DMS79 treated with DMSO at 0.1 percent for 48 hours (cell line): ENCODE measurements around the gene LDB2.

Experiments used
- DNase-seq: peaks from one replicate; lab custom pipeline; 2025; lab: John Stamatoyannopoulos, UW

LDB2 gene

DNA sequence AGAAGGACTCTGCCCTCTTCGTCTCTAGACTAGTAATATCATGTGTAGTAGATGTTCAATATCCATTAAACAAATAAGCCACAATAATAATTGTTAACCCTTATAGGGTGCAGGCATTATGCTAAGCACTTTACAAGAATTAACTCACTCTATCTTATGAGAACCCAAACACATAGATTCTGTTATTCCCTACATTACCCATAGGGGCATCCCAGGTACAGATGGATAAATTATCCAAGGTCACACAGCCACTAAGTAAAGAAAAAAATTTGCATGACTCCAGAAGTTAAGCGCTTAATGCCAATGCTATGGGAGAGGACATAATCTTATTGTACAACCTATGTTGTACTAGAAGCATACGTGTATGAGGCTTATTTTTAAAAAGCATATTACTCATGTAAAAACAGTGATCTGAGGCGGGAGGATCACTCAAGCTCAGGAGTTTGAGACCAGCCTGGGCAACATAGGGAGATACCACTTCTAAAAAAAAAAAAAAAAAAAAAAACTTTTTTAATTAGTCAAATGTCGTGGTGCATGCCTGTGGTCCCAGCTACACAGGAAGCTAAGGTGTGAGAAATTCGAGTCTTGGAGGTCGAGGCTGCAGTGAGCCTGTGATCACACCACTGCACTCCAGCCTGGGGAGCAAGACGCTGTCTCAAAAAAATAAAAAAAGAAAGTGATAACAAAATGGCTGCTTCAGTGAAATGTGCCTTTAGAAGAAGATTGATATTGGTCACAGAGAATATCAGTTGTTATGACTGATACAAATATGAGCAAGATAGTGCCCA, 13.6 kb downstream of the LDB2 start:
- DNase-seq, result no peak

DNA sequence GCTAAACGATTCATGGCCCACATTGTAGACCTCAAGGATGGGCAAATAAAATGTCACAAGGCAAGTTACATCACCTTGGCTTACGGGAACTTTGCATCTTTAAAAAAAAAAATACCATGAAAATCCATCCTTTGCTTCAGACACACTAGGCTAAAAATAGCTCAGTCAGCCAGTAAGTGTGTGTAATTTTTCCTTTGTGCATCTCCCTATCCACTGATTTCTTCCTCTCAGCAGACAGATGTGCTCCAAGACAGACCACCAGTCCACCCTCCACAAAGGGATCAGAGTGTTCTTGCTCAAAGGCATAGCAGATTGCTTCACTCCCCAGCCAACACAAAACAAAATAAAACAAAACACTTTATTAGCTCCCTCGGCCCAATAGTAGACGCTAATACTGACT, 14.6 kb downstream of the LDB2 start:
- no peak for DNase-seq

DNA sequence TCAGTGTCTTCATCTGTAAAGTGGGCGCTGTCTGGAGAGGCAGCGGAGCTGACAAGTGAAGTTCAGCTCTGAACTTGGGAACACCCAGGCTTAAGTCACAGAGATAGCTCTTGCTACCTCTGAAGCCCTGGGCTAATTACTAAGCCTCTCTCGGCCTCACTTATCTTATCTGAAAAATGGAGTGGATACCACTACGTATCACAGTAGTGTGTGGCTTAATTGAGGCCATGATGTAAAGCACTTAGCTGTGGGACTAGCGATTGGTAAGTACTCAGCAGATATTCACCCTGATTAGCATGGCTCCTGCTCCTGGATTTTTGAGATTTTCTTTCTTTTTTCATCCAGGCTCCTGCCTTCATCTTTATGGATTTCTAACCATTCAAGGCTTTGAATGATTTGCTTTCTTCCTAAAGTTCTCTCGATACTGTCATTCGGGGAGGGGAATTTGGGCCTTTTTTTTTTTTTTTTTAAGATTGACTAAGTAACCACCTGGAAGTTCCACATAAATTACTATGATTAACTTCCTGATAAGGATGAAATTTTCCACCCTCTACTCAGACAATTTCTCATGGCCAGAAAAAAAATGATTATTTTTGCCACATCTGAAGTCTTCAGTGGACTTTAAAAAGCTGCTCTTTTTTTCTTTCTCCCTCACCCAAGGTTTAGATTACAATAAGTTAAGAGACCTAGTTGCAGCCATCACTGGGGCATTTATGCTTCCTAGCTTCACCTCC, 17.1 kb downstream of the LDB2 start:
- no peak for DNase-seq

DNA sequence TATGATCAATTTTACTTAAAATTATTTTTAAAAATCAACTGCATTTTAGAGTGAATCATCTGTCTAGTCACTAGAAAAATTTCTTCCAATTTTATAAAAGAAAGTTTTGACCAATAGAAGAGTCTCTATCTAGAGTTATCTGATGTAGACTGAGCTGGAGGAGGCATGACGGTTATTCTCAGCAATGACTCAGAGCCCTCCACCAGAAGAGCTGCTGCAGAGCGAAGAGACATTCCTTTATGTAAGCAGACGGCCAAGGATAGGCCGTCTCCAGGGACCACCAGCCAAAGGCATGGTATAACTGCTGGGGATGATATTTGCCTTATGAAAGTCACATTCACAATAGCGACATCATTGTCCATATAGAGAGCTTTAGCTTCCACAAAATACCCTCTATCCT, 23.0 kb downstream of the LDB2 start:
- DNase-seq, result no peak

DNA sequence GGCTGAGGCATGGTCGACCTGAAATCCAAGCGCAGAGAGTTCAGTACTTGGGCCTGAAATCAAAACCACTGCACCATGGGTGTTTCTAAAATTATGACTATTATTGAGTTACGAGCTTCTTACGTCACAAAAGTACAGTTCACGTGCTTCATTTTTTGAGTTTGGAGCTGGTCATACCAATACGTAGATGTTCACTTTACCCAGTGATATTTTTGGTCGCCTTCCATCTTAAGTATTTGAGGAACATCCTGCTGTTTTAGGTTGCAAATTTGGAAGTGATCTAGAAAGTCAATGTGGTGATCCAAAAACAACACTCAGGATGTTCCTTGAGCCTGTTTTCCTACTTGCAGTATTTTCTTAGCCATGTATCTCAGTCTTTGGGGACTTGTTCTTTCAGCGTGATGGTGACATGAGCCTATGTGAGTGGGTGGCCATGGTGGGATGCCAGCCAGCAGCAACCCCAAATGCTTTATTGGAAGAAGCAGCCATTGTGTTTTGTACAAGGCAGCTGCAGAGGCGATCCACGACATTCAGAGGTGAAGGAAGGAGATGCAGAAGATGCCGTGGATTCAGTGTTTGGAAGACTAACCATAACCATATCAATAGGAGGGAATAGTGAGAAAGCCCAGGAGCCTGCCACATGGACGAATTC, 28.7 kb downstream of the LDB2 start:
- DNase-seq, result no peak

DNA sequence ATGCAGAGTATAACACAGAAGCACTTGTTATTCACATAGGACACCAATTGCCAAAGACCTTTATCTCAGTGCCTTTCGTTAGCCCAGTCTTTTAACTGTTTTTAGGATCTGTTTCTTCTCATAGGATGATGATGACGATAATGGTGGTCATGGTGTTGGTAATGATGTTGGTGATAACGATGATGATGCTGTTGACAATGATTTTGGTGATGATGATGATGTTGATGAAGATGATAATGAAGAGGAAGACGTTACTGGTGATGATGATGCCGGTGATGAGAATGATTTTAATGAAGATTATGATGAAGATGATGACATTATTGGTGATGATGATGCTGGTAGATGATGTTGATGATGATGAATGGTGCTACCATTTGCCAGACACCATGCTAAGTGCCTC, 29.8 kb downstream of the LDB2 start:
- DNase-seq, result no peak

DNA sequence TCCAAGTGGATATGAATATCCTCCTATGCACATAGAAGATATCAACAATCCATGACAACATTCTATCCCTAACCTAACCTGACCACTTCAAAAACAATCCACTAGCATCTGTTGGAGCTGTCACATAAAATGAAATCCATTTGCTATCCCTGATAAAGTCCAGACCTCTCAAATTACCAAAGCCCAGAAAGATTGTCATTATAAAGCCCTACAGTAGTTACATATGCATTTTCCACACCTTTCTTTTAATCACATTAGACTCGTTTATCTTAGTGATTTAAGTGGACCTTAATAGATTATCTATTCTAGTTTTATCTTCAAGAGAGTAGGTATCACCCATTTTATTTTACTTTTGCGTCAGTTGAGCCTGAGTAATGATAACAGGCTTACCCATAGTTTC, 30.6 kb downstream of the LDB2 start:
- no peak for DNase-seq

DNA sequence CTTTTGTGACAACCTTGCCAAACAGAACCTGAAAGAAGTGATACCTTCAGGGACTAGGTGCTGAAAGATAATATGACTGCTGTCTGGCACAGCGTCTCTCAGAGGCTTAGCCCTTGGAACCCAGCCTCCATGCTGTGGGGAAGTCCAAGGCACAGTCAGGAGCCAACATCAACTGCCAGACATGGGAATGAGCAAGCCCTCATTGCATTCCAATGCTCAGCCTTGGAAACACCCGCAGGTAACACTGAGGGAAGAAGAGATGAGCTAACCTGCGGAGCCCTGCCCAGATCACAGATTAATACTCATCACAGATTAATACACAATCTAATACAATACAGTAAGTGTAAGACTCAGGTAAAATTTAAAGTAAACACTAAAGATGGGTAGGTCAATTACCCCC, 31.5 kb downstream of the LDB2 start:
- DNase-seq, result no peak

DNA sequence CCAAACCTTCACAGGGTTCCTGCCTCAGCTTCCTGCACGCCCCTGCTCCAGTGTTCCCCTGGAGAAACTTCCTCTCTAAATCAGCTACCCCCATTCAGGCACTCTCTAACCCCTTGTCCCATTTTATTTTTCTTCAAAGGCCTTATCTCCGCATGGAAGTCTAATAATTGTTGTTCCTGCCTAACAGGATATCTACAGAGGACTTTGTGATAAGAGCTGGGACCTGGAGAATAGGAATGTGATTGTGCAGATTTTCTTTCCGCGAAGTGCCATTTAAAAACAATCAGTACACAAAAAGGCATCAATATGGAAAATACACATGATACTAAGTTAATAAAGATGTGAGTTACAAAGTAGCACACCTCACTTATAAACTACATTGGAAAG, 32.6 kb downstream of the LDB2 start:
- DNase-seq, result no peak

DNA sequence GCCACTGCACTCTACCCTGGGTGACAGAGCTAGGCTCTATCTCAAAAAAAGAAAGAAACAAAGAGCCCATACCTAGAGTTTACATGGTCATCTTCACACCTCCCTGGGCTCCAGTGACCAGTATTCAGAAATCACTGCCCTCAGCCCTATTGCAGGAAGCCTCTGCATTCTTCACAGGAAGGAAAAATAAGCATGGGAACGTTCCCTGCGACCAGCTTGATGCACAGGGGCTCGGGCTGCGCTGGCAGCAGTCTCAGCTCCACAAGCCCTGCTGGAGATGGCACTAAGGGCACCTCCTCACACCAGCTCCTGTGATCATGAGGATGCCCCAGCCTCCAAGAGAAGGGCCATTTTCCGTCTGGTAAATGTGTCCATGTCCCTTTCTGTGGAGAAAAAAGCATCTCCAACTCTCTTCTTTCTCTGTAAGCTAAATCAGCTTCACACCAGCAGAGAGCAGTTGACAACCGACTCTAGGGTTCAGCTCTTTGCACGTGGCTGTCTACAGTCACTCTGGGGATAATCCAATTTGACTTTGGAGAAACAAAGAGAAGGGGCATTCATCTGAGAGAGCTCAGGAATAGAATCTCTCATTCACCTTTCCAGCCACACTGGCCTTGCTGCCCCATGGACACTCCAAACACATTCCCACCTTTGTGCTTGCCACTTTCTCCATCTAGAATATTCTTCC, 33.1 kb downstream of the LDB2 start:
- no peak for DNase-seq

DNA sequence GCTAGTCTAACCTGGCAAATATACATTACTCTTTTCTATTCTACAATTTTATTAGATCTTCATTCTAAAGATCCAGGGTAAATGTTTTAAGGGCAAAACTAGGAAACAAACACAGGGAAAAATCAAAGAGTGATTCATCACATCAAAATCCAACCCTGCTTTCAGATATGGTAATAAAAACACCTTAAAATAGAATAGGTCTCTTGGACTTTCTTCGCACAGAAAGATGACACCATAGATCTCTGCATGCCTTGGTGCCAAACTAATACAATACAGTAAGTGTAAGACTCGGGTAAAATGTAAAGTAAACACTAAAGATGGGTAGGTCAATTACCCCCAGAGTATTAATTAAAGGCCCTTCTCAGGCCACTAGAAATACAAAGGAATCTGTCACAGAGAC, 34.2 kb downstream of the LDB2 start:
- DNase-seq, result no peak

DNA sequence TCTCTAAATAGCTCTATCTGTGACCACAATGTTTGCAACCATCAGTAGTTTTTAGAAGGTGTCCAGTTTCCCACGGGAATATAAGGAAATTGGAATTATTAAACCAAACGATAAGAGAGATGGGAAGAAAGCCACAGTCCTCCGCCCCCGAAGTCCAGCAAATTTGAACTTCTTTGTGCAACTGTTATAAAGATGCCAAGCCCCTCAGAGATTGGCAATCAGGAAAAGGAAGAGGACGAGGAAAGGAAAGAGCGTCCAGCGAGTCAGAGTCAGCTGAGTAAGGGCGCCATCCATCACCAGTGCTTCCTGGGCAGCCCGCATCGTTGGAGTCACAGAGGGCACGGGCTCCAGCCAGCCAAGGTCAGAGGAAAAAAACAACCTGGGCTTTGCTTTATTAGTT, 35.7 kb downstream of the LDB2 start:
- no peak for DNase-seq

DNA sequence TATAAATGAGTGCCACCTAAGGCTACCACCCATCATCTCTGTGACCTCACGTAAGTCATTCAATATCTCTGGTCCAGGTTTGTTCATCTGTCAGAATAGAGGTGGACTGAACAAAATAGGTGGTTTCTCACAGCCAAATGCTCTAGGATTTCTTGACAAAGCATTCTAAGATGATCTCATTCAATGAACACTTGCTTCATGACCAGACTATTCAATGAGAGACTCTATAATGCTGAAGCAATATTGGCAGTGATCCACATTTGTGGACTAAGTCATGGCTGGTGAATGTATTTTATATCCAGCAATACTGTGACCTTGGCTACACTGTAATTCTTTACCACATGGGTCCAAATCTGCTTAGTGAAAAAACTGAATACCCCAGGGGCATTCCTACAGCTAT, 37.9 kb downstream of the LDB2 start:
- no peak for DNase-seq

DNA sequence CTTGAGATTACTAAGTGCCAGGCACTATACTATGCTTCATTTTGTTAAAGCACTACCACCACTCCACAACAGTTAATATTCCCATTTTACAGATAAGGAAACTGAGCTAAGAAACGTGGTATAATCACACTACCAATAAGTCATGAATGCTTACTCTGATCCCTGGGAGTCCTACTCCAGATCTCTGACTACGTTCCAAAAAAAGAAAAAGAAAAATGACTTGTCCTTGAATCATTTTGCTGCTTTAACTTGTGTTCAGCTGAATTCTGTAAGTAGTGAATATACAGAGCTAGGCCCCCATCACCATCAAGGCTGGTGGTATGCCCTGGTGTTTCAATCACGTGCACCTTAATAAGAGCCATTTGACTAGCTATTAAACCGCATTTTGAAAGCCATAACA, 39.4 kb downstream of the LDB2 start:
- no peak for DNase-seq

DNA sequence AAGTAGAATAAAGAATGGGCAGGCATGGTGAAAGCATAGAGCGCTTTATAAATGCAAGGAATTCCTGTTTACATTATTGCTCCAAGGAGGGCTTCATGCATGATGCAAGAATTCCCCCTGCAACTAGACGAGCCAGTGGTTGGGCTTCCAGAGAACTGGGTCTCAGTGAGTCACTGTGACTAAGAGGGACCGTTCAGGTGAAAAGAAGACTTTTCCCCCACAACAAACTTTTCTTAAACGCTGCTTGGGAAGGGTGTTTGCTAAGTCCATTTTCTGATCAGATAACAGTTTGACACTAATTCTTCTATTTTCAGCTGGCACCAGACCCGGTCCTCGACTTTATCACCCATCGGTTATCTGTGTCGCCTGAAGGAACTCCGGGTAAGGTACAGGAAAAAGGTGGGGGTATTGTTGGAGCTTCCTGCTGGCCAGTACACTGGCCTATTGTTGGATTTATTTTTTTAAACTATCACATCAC, 40.1 kb downstream of the LDB2 start:
- DNase-seq, result no peak

DNA sequence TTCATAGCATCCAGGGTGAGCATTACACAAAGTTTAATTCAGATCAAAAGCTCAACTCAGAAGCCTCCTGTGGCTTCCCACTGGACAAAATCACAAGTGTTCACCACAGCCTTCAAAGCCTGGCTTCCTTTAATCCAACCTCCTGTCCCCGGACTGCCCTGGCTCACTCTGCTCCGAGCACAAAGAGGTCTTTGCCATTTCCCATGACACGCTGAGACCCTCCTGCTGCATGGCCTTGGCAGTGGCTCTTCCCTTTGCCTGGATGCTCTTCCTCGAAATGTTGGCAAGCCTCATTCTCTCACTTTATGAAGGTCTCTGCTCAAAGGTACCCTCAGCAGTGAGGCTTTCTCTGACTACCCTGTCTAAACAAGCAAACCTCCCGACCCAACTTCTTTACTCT, 41.0 kb downstream of the LDB2 start:
- DNase-seq, result no peak

DNA sequence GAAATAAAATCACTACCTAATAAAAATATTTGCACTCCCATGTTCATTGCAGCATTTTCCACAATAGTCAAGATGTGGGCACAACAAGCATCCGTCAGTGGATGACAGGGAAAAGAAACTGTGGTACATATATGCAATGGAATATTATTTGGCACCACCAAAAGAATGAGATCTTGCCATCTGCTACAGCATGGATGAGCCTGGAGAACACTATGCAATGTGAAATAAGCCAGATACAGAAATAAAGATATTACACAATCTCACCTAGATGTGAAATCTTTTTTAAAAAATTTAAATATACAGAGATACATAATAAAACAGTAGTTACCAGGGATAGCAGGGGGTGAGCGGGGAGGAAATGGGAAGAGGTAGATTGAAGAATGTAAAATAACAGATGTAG, 44.8 kb downstream of the LDB2 start:
- no peak for DNase-seq

DNA sequence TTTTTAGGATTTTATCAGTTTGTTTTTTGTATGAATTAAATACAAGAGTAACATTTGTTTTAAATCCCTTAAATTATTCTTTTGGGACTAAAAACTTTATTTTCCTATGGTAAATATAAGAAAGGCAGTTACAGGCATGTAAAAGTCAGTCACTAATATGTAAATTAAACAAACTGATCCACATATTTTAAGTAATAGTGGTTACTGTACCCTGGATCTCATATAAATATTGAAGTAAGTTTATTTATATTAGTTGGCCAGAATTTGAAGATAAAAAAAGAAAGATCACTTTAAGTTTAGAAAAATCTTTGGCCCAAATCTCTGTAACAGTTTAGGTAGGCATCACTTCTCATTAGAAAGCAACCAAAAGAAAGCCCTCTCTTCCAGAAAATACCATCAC, 45.8 kb downstream of the LDB2 start:
- DNase-seq, result no peak

DNA sequence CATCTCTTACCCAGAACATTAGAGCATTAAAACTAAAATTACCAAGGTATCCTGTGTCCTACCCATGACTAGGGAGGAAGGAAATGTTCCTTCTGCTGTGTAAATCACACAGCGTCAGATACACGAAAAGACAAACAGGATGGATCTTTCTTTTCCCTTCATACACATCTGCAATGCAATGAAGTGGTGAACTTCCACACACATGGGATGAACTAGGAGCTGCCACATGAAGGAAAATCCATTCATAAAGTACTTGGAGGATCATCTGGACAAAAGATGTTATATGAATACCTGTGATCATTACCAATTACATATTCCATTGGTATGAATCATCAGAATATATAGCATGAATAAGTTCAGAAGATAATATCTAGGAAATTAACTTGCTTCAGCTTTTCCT, 46.2 kb downstream of the LDB2 start:
- no peak for DNase-seq

DNA sequence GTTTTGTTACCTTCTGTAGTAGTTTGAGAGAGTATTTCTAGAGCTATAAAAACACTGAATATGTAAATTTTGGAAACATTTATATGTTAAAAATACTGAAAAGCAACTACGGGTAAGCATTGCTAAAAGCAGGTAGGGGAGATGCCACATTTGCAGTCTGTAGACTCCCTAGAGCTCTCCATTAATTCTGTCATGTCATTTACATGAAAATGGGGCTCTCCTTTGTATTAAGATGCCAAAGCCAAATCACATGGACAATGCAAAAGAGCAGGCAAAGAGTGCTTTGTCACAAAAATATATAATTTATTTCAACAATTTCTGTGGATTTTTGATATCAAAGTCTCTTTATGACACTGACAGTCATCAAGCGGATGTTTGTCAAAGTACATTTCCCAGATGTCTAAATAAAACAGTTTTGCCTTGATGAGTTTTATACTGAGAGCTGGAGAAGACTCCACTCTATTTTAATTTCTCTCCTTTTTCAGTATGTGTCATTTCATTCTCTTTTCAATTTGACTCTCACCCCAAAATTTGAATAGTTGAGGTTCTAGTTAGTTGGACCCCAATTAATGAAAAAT, 51.8 kb downstream of the LDB2 start:
- no peak for DNase-seq

DNA sequence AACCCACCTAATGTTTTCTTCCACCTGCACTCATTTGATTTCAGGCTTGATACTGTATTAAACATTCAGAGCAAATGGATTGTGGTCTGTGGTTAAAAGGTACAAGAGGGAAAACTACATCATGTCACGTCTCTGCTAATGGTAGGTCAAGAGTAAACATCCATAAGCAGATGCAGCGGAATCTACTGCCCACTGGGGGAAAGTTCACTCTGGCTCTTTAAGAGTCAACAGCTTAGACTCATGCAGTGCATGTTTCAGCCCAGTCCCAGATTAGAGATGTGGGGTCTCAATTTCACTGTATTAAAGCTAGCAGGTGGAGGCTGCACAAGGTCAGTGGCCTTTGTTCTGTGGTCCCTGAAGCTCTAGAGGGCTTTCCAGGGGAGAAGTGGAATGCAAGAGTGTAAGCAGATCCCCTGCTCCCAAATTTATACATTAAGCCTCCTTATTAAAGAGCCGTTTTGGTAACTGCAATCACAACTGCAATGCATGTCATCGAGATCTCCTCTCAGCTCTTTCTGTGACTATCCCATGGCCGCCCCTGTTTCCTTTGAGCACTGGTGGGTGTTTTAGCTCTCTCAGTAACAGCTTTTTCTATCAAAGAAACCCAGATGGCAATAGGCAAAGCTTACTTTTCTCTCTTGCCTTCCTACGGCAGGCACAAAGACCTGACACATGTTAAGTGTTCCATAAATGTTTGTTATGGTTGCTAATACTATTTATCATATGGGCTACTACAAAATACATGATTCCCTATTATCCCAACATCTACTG, 53.4 kb downstream of the LDB2 start:
- DNase-seq, result no peak
